ENCODE results near the gene MYT1.
"Not testable (repeated sequence)": the region's sequence is repeated elsewhere in the genome, so short reads cannot be mapped to it uniquely, and the experiment has no call there.

MYT1 gene

GRCh38 chr20:64229507-64230061, 65.3 kb downstream of the MYT1 start:
- no peak for DNase-seq (ENCODE audit: low read depth in 1 of 2, low spot score in 1 of 2)

DNA sequence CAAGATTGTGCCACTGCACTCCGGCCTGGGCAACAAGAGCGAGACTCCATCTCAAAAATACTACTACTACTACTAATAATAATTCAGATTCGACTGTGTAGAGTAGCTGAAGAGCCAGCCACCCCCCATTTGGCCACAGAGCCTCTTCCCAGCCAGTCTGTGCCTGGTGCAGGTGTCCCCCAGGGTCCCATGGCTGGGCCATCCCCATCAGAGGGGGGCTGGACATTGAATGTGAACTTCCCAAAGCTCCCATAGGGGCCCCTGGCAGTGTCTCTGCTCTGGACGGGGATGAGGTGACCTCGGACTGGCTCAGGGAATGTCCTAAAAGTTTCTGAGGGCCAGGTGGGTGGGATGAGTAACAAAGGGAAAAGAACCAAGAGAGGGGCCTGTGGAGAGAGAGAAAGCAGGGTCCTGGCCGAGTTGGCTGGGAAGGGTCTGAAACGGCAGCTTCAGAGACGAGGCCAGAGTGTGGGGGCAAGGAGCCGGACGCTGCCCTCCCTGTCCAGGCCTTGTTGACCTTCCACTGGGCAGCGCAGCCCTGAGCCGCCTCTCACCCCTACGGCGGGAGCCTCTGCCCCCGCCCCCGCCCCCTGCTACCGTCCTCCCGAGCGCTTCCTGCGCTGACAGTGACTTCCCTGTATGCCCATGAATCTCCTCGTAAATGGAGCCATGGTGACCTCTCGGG, 66.4 kb downstream of the MYT1 start:
- no peak for DNase-seq (ENCODE audit: low read depth in 1 of 2, low spot score in 1 of 2)

DNA sequence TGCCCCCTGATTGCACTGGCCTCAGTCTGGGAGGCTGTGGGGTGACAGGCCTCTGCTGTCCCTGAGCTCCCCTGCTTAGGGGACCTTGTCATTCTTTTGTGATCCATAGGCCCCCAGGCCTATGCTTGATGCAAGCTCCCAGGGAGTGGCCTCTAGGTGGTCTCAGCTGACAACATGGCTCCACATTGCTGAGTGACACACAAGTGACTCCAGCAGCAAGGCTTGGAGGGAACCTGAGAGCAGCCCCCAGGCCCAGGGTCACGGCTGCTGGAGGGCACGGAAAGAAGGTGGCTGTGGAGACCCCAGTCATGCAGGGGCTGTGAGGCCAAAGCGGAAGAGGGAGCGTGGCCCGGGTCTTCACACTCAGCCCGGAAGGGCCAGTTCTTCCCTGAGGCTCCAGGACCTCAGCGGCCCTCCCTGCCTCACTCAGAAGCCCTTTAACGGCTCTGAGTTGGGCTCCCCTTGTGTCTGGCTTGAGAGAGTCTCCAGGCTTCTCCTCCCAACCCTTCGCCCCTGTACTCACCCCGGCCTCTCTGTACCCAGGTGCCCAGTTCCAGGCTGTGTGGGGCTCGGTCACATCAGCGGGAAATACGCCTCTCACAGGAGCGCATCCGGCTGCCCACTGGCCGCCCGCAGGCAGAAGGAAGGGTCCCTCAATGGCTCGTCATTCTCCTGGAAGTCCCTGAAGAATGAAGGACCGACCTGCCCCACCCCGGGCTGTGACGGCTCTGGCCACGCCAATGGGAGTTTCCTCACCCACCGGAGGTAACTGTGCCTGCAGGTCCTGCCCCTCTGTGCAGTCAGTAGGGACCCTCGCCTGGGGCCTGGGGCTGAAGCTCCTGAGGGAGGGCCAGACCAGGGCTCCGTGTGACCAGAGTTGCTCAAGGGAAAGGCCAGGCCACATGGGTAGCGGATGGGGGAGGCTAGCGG, 67.6 kb downstream of the MYT1 start:
- DNase-seq (ENCODE audit: low read depth in 1 of 2, low spot score in 1 of 2), result no peak

DNA sequence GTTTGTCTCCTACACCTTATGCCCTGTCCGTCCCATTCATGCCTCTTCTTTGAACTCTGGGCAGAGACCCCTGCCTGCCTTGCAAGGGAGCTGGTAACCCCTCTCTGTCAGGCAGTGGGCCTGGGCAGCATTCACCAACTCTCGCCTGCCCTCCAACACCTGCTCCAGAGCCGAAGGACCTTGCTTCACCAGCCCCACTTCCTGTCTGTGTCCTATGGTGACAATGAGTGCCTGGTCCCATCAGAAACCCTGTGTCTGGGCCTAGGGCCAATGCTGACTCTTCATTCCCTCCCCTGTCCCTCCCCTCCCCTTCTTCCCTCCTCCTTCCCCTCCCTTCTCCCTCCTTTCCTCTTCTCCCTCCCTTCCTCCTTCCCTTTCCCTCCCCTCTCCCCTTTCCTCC, 68.5 kb downstream of the MYT1 start:
- no peak for DNase-seq (ENCODE audit: low read depth in 1 of 2, low spot score in 1 of 2)

GRCh38 chr20:64233725-64234124, 69.5 kb downstream of the MYT1 start:
- no peak for DNase-seq (ENCODE audit: low read depth in 1 of 2, low spot score in 1 of 2)

DNA sequence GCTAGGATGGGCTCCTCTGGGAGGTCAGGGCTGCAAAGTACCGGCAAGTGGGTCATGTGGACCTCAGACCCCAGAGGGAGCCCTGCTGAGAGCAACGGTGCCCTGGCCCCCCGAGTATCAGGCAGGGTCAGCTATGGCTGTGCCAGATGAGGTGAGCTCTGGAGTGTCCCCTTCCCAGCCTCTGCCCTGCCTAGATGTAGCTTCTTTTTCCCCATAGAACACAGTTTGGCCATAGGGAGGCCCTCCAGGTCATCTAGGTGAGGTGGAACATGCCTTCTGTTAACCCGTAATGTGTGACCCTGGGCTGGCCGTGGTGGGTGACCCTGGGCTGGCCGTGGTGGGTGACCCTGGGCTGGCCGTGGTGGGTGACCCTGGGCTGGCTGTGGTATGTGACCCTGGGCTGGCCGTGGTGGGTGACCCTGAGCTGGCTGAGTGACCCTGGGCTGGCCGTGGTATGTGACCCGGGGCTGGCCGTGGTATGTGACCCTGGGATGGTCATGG, 70.1 kb downstream of the MYT1 start:
- DNase-seq (ENCODE audit: low read depth in 1 of 2, low spot score in 1 of 2), result no peak

- DNase-seq (ENCODE audit: low read depth in 1 of 2, low spot score in 1 of 2), result not testable (repeated sequence)
Observed at GRCh38 chr20:64234921-64235565, 70.8 kb downstream of the MYT1 start.

DNA sequence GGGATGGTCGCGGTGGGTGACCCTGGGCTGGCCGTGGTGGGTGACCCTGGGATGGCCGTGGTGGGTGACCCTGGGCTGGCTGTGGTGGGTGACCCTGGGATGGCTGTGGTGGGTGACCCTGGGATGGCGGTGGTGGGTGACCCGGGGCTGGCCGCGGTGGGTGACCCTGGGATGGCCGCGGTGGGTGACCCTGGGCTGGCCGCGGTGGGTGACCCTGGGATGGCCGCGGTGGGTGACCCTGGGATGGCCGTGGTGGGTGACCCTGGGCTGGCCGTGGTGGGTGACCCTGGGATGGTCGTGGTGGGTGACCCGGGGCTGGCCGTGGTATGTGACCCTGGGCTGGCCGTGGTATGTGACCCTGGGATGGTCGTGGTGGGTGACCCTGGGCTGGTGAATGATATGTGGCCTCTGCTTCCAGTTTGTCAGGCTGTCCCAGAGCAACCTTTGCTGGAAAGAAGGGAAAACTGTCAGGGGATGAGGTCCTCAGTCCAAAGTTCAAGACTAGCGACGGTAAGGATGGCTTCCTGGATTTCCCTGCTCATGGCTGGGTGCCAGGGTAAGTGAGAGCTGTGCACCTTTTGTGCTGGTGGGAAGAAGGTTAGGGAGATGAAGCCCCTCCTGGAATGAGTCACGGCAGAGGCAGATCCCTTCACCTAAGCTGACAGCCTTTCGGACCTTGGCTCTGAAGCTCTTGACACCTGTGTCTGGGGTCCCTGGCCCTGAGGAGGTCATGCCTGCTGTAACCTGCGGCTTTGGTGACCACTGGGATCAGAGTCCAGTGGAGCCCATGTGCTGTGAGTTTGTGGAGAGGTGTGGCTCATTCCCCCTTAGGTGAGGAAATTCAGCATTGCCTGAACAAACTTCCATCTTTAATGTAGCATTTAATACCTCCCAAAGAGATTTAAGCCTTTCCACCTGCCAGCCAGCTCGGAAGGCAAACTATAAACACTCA, 72.2 kb downstream of the MYT1 start:
- DNase-seq (ENCODE audit: low read depth in 1 of 2, low spot score in 1 of 2), result no peak

GRCh38 chr20:64237316-64237715, 73.1 kb downstream of the MYT1 start:
- DNase-seq (ENCODE audit: low read depth in 1 of 2, low spot score in 1 of 2), result no peak

- DNase-seq (ENCODE audit: low read depth in 1 of 2, low spot score in 1 of 2), result no peak
Observed at GRCh38 chr20:64238115-64238825, 74.0 kb downstream of the MYT1 start.

- DNase-seq (ENCODE audit: low read depth in 1 of 2, low spot score in 1 of 2), result no peak
Observed at GRCh38 chr20:64238851-64239387, 74.7 kb downstream of the MYT1 start.

DNA sequence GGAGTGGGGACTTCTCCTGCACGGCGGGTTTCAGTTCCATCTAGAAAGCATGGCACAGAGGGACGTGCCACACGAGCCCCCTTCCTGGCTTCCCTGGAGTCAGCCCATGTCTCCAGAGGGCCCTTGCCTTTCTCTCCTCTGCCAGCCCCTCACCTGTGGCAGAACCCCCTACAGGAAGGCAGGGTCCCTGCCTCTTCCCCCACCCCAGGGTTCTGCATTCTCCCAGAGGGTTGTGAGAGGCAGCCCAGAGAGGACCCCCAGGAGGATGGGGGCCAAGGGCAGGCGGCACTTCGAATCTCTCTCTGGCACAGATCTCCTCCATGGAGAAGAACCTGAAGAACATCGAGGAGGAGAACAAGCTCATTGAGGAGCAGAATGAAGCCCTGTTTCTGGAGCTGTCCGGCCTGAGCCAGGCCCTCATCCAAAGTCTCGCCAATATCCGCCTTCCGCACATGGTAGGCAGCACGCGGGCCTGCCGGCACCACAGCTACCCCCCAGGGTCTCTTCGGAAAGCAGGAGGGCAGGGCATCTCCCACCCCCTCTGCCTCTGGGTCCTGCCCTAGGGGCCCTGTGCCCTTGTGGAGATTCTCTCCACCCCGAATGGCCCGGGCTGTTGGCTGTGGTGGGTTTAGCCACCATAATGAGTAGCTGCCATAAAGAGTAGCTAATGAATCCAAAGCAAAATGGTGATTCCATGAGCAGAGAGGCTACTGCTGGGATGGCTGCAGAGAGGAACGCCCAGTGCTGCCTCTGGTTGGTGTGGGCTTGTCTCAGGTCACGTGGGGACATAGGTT, 75.4 kb downstream of the MYT1 start:
- no peak for DNase-seq (ENCODE audit: low read depth in 1 of 2, low spot score in 1 of 2)

DNA sequence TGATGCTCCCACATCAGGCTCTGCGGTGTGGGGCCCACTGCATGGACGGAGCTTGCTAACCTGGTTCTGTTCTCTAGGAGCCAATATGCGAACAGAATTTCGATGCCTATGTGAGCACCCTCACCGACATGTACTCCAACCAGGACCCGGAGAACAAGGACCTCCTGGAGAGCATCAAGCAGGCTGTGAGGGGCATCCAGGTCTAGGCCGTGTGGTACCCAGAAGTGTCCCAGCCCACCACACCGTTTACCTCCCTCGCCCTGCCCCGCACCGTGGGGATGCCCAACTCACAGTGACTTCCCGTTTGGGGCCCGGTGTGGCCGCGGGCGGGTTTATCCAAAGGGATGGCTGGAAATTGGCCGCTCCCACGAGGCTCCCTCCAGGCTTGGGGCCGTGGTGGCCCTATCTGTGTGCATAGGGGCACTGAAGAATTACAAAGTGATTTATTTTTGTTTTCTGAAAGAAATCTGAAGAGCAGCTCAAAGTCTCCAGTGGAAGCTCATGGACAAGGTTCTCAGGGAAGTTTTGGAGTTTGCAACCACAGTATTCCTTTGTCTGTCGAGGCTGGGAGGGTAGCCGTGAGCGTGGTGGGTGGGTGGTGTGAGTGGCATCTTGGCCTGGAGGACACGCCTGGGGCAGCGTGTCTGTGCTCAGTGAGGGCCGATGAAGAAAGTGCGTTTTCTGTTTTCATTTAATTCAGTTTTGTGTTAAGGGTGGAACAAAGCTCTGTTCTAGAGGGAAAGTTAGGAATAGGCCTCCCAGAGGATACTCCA, 76.2 kb downstream of the MYT1 start:
- DNase-seq (ENCODE audit: low read depth in 1 of 2, low spot score in 1 of 2), result no peak

DNA sequence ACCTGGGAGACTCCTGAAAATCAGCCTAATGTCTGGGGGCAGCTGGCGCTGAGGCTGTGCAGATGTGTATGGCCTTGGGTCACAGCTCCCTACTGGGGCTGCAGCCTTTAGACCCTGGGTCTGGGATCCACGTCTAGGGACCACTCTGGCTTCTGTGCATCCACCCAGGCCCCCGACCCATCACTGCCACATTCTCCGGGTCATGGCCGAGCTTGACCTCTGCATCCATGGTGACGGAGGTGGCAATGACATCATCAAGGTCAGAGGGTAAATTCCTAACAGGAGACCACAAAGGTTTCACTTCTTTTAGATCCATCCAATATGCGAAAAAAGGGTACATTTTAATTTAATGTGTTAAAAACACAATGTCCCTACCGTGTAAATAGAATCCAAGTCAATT, 76.8 kb downstream of the MYT1 start:
- DNase-seq (ENCODE audit: low read depth in 1 of 2, low spot score in 1 of 2), result no peak

DNA sequence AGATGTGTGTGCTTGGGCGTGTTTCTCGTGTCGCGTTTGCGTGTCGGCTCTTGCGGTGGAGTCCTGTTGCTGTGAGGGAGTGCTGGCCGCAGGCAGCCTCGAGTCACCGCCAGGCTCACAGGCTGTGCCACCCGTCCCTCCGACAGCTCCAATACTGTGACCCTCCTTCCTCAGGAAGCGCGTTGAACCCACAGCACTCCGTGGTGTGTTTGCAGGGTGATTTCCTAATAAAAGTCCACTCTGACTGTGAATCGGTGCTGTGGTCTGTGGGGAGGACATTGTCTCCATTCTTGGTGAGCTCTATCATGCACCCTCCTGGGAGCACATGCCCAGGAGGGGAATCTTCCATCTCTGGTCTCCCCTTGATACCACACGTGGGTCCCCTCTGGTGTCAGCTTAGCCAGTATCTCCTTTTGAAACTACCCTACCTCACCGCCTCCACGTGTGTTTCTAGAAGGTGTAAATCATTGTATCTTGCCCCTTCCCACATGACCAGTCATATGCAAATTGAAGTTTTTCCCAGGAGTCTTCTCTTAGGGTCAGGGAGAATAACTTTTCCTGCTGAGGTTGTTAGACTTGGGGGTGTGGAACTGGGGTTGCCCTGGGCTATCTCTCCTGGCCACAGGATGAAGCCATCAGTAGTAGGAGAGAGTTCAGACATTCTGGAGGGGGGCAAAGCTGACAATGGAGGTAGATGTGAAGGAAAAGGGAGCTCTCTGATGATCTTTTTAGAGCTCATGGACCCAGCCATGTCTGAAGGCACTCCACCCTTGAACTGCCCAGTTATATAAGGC, 77.9 kb downstream of the MYT1 start:
- no peak for DNase-seq (ENCODE audit: low read depth in 1 of 2, low spot score in 1 of 2)

DNA sequence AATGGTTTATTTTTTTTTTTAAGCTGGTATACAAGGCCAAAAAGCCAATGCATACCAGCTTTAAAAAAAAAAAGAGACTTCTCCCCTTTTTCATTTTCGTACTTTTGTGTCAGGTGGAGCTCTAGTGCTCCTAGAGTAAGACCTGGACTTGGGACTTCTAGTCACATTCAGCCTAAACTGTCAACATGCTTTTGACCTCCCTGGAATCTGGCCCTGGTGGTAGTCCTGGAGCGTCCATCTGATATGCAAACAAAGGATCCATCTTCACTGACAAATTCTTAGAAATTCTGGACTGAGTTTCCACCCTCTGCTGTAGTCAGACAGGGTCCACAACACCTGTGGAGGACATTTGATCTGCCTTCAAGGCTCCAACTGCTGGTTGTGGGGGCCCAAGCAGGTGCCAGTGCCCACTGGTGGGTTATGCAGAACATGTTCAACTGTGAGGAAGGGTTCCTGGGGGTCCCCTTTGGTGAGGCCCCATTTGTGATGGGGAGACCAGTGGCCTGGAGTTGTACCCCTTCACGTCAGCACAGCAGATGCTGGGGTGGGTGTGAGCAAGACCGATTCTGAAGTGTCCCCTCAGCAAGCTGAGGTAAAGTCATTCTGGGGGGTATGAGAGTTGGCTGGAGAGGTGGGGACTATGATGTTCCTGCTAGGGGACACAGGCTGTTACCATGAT, 78.7 kb downstream of the MYT1 start:
- DNase-seq (ENCODE audit: low read depth in 1 of 2, low spot score in 1 of 2), result no peak
